Left ventricle myocardium inferior (tissue), 1 donor: ENCODE results near the gene PCDHGB3. TPM values are rescaled to one million over a fixed set of nuclear protein-coding genes. Genes with fewer than 3 reads are reported as not detected.
"Not testable (repeated sequence)": the region's sequence is repeated elsewhere in the genome, so short reads cannot be mapped to it uniquely, and the experiment has no call there.

Experiments used
- DNase-seq: peaks from one replicate; pipeline ENCODE4 v3.0.0-alpha.2; 2020
- H3K27ac ChIP-seq: fragments of 200-600 bp; replicated peaks from 2 replicates; pipeline ENCODE4 v1.8.0; 2021
- H3K27me3 ChIP-seq: fragments of 200-600 bp; 2 replicates; pipeline ENCODE4 v1.8.0; 2021; ENCODE audit warnings: low read depth
- H3K36me3 ChIP-seq: fragments of 200-600 bp; 2 replicates; pipeline ENCODE4 v1.8.0; 2021
- H3K4me1 ChIP-seq: fragments of 200-600 bp; 2 replicates; pipeline ENCODE4 v1.8.0; 2021
- H3K4me3 ChIP-seq: fragments of 200-600 bp; 2 replicates; pipeline ENCODE4 v1.8.0; 2021; ENCODE audit warnings: mild to moderate bottlenecking, moderate library complexity
- H3K9me3 ChIP-seq: fragments of 200-600 bp; replicated peaks from 2 replicates; pipeline ENCODE4 v1.8.0; 2021
- CTCF ChIP-seq: fragments of 200-600 bp; IDR thresholded peaks from 2 replicates; pipeline ENCODE4 v1.8.0; 2021; ENCODE audit warnings: antibody characterized with exemption, mild to moderate bottlenecking, borderline replicate concordance
- intact Hi-C: fragments of 100-400 bp; cut with micrococcal nuclease; formaldehyde crosslinking; loops from one replicate; pipeline ENCODE4 v1.11.0; 2022
- total RNA-seq: library from RNA; stranded (reverse); fragmentation: NEBNext Ultra II Directional; extraction: Animal tissue kit (Norgen Biotek cat#: 25700); gene quantifications from one replicate; pipeline ENCODE4 v1.2.1, GENCODE V29; 2021
- donor health status: DM: no; HTN: yes; CAD: no; lungs with severe emphysema.

The PCDHGB3 gene
- total RNA-seq, 1 donor from 2014 or later: 6.3 TPM

- peaks cover 98% of the 10 kb centered on the region for H3K9me3 ChIP-seq
- peak; percentile 62 for TF ChIP-seq CTCF
- intact Hi-C loops: no loop called here
- H3K27ac ChIP-seq: no peak within 1 kb of the TSS
- H3K27me3 ChIP-seq: no peaks in the 10 kb centered on the region
- H3K4me1 ChIP-seq: peaks cover 57% of the 10 kb centered on the region
- no peak for DNase-seq
- H3K36me3 ChIP-seq: peaks cover 43% of the 10 kb centered on the region
- peak within 1 kb of the TSS; percentile 52 for H3K4me3 ChIP-seq
These were observed 3.8 kb downstream of the PCDHGB3 start, which contains the start of gene PCDHGA6 for GRCh38 chr5:141373673-141374317. PCDHGA6 (plus strand) TSS chr5:141373891; CDS start chr5:141374084, 193 bp downstream.

DNA sequence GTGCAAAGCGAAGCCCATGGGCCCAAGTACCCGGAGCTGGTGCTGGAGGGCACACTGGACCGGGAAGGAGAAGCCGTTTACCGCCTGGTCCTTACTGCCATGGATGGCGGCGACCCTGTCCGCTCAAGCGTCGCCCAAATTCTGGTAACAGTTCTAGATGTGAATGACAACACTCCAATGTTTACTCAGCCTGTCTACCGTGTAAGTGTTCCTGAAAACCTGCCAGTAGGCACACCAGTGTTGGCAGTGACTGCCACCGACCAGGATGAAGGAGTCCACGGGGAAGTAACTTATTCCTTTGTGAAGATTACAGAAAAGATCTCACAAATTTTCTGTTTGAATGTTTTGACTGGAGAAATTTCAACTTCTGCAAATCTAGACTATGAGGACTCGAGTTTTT is 4.6 kb downstream of the PCDHGB3 start:
- Histone ChIP-seq H3K36me3 (peaks cover 43% of the 10 kb centered on the region), H3K27me3 (no peaks in the 10 kb centered on the region), H3K9me3 (peaks cover 98% of the 10 kb centered on the region), H3K4me3 (peak overlapping the region; percentile 52), H3K4me1 (peaks cover 50% of the 10 kb centered on the region), H3K27ac (no peak overlapping the region)
- DNase-seq: no peak
- no peak for TF ChIP-seq CTCF
- intact Hi-C loops: no loop called here

- DNase-seq, H3K27ac ChIP-seq, H3K4me3 ChIP-seq, intact Hi-C loops, H3K27me3 ChIP-seq: not testable (repeated sequence)
- H3K4me1 ChIP-seq: peaks cover 45% of the 10 kb centered on the region
- peaks cover 98% of the 10 kb centered on the region for H3K9me3 ChIP-seq
- peaks cover 48% of the 10 kb centered on the region for H3K36me3 ChIP-seq
These were observed 5.6 kb downstream of the PCDHGB3 start for GRCh38 chr5:141375444-141376155.

DNA sequence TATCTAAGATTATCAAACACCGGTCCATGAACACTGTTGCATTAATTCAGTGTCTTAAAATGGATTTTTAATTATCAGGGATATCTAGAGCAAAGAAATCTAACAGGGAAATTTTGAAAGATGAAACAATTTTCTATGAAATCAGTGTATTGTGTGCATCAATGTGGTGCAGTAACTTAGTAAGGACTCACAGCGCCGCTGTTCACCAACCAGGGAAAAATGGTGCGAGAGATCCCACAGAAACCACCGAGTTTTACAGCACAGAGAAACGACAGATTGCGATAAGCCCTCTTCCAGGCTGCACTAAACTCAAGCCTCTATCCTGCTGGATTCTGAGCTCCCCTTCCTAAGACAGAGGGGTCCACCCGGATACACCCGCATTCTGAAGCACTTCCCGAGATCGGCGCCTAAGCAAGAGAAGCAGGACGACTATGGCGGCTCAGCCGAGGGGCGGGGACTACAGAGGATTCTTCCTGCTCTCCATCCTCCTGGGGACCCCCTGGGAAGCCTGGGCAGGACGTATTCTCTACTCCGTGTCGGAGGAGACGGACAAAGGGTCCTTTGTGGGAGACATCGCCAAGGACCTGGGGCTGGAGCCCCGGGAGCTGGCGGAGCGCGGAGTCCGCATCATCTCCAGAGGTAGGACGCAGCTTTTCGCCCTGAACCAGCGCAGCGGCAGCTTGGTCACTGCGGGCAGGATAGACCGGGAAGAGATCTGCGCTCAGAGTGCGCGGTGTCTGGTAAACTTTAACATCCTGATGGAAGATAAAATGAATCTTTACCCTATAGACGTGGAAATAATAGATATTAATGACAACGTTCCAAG is 12.6 kb downstream of the PCDHGB3 start, which contains the start of gene PCDHGA7:
PCDHGA7 (plus strand) TSS at position 274 of the 826 bp plus-strand sequence; CDS start at position 432, 158 bp downstream.
- DNase-seq: no peak
- H3K4me3 ChIP-seq: peak within 1 kb of the TSS; percentile 51
- H3K27me3 ChIP-seq: no peaks in the 10 kb centered on the region
- TF ChIP-seq CTCF: peak; percentile 47
- H3K27ac ChIP-seq: peak within 1 kb of the TSS; percentile 13
- H3K9me3 ChIP-seq: peaks cover 100% of the 10 kb centered on the region
- intact Hi-C loops: no loop called here
- peaks cover 38% of the 10 kb centered on the region for H3K36me3 ChIP-seq
- peaks cover 4% of the 10 kb centered on the region for H3K4me1 ChIP-seq

DNA sequence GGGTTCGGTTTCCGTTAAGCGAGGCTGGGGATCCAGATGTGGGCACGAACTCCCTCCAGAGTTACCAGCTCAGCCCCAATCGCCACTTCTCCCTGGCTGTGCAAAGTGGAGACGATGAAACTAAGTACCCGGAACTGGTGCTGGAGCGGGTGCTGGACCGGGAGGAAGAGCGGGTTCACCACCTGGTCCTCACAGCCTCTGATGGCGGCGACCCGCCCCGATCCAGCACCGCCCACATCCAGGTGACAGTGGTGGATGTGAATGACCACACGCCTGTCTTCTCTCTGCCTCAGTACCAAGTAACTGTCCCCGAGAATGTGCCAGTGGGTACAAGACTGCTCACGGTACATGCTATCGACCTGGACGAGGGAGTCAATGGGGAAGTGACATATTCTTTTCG is 13.3 kb downstream of the PCDHGB3 start:
- DNase-seq: no peak
- Histone ChIP-seq H3K4me1 (peaks cover 7% of the 10 kb centered on the region), H3K36me3 (peaks cover 33% of the 10 kb centered on the region), H3K4me3 (peak overlapping the region; percentile 51), H3K27me3 (no peaks in the 10 kb centered on the region), H3K27ac (no peak overlapping the region), H3K9me3 (peaks cover 96% of the 10 kb centered on the region)
- no peak for TF ChIP-seq CTCF
- intact Hi-C loops: no loop called here
